Chondrocyte (in vitro differentiated cells): ENCODE measurements around the gene NPC2. TPM values are rescaled to one million over a fixed set of nuclear protein-coding genes. Genes with fewer than 3 reads are reported as not detected.

Experiments
- DNase-seq: peaks from one replicate; pipeline ENCODE4 v3.0.0; 2021; ENCODE audit warnings: mixed read lengths, low spot score
- H3K27ac Mint-ChIP-seq: one replicate; pipeline ENCODE4 v1.8.0; 2021; ENCODE audit warnings: mild to moderate bottlenecking, moderate library complexity, mixed read lengths; ENCODE audit not compliant: unreplicated experiment
- H3K27me3 Mint-ChIP-seq: 2 replicates; pipeline ENCODE4 v1.8.0; 2021; ENCODE audit warnings: low read depth, mixed read lengths
- H3K36me3 Mint-ChIP-seq: 2 replicates; pipeline ENCODE4 v1.8.0; 2021; ENCODE audit warnings: low read depth, mixed read lengths
- H3K4me1 Mint-ChIP-seq: 2 replicates; pipeline ENCODE4 v1.8.0; 2021; ENCODE audit warnings: low read depth, mild to moderate bottlenecking, mixed read lengths
- H3K4me3 Mint-ChIP-seq: one replicate; pipeline ENCODE4 v1.8.0; 2021; ENCODE audit warnings: mild to moderate bottlenecking, moderate library complexity, mixed read lengths; ENCODE audit not compliant: unreplicated experiment
- H3K9me3 Mint-ChIP-seq: 2 replicates; pipeline ENCODE4 v1.8.0; 2021; ENCODE audit warnings: low read depth, mixed read lengths
- total RNA-seq: library from RNA; stranded (reverse); gene quantifications from 3 replicates; pipeline ENCODE4 v1.2.1, GENCODE V29; 2021
- TF ChIP-seq, protein P1 (sequence below): fragments of 200-600 bp; sonication (generic); IDR thresholded peaks from 2 replicates; pipeline ENCODE4 v1.5.0; 2021; ENCODE audit warnings: antibody characterized with exemption, mild to moderate bottlenecking, moderate library complexity

Gene NPC2
- total RNA-seq, 1 donor from 2014 or later, result 209 TPM

DNA sequence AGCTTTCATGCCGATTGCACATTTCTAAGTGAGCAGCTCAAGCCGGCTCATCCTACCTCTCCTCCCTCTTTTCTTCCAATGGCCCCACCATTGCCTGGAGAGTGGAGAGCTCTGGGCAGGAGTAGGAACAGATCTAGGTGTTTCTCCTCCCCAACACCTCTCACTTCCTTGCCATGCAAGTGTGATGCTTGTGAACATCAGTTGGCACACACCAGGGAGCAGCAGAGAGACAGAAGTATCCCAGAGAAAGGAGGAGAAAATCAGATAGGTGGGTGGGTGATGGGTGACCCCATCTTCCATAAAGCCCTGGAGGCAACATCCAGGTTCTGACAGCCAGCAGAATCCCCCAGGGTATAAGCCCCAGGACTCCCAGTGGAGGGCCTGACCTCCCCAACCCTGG, 27.8 kb downstream of the NPC2 start:
- no peak for DNase-seq
- Mint-ChIP-seq H3K4me1 (no peaks in the 10 kb centered on the region), H3K27me3 (no peaks in the 10 kb centered on the region), H3K36me3 (no peaks in the 10 kb centered on the region), H3K9me3 (no peaks in the 10 kb centered on the region), H3K4me3 (no peak overlapping the region), H3K27ac (no peak overlapping the region)
- TF ChIP-seq, protein P1, sequence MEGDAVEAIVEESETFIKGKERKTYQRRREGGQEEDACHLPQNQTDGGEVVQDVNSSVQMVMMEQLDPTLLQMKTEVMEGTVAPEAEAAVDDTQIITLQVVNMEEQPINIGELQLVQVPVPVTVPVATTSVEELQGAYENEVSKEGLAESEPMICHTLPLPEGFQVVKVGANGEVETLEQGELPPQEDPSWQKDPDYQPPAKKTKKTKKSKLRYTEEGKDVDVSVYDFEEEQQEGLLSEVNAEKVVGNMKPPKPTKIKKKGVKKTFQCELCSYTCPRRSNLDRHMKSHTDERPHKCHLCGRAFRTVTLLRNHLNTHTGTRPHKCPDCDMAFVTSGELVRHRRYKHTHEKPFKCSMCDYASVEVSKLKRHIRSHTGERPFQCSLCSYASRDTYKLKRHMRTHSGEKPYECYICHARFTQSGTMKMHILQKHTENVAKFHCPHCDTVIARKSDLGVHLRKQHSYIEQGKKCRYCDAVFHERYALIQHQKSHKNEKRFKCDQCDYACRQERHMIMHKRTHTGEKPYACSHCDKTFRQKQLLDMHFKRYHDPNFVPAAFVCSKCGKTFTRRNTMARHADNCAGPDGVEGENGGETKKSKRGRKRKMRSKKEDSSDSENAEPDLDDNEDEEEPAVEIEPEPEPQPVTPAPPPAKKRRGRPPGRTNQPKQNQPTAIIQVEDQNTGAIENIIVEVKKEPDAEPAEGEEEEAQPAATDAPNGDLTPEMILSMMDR, result no peak

DNA sequence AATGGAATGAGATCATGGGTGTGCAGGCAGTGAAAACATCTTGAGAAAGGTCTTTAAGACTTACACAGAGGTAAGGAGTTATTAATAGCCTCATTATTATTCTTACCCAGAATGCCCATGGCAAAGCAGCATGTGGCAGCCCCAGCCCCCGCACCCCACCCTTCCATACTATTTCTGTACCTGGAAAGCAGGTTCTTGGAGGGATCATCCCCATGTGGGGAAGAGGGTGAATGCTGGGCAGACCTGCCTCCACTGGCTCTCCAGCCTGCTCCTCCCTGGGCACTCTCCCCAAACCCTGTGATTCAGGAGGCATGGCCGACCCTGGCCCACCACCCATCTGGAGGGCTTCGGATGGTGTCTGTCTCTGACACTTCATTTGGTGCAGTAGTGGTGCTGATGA, 28.3 kb downstream of the NPC2 start:
- DNase-seq, result no peak
- no peak overlapping the region for H3K27ac Mint-ChIP-seq
- H3K9me3 Mint-ChIP-seq, result no peaks in the 10 kb centered on the region
- TF ChIP-seq, protein P1, result no peak
- no peaks in the 10 kb centered on the region for H3K27me3 Mint-ChIP-seq
- H3K4me1 Mint-ChIP-seq, result peaks cover under 1% of the 10 kb centered on the region
- no peaks in the 10 kb centered on the region for H3K36me3 Mint-ChIP-seq
- H3K4me3 Mint-ChIP-seq, result no peak overlapping the region

DNA sequence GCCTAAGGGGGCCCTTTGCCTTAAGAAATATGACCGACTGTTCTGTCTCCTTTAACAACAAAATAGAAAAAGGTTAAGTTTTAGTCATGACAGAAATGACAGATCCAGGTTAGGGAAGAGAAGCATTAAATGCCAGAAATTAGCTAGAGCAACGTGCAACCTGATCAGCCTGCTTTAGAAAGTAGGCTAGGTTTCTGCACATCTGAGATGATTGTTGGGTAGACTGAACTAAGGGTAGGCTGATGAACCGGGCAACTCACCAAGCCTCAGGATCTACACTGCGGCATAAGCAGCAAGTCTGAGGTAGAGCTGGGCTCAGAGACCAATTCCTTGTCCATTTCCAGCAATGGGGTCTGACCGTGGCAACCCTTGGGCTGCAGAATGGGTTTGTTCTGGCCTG, 29.4 kb downstream of the NPC2 start:
- H3K4me3 Mint-ChIP-seq, result no peak overlapping the region
- H3K27me3 Mint-ChIP-seq, result no peaks in the 10 kb centered on the region
- no peak overlapping the region for H3K27ac Mint-ChIP-seq
- H3K4me1 Mint-ChIP-seq, result peaks cover 3% of the 10 kb centered on the region
- no peaks in the 10 kb centered on the region for H3K36me3 Mint-ChIP-seq
- no peaks in the 10 kb centered on the region for H3K9me3 Mint-ChIP-seq
- DNase-seq, result no peak
- TF ChIP-seq, protein P1, result no peak

DNA sequence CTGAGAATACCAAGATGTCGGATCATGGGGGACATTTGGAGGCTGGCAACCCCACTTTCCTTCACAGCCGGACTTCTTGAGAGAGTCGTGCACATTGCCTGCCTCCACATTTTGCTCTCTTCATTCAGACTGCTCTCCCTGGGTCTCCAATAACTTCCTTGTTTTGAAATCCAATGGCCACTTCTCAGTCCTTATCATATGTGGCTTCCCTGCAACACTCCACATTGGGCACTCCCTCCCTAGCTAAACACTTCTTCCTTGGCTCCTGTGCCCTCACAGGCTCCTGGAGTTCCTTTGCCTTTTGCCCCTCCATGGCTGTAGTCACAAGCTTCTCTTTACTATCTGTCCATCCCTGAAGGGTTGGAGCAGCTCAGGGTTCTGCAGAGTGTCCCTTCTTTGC, 30.1 kb downstream of the NPC2 start:
- no peak overlapping the region for H3K4me3 Mint-ChIP-seq
- TF ChIP-seq, protein P1, result no peak
- no peaks in the 10 kb centered on the region for H3K9me3 Mint-ChIP-seq
- H3K36me3 Mint-ChIP-seq, result no peaks in the 10 kb centered on the region
- H3K4me1 Mint-ChIP-seq, result peaks cover 3% of the 10 kb centered on the region
- no peak for DNase-seq
- H3K27me3 Mint-ChIP-seq, result no peaks in the 10 kb centered on the region
- no peak overlapping the region for H3K27ac Mint-ChIP-seq

DNA sequence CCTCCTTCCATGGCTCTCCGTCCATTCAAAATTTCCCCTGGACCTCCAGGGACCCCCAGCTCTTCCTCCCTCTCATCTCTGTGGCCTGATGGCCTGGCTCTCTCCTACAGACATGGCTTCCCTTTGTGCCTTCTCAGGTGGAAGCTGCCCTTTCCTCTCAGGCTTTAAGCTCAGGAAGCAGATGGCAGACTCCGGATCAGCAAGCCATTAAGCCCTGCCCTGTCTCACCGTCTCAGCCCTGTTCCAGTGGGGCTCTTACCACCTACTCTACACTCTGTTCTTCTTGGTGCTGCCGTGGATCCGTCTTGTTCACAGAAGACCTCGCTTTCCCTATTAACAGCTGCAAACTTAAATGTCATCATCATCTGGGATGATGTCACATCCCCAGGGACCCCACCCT, 33.1 kb downstream of the NPC2 start:
- Mint-ChIP-seq H3K4me3 (no peak overlapping the region), H3K27me3 (peaks cover 12% of the 10 kb centered on the region), H3K36me3 (no peaks in the 10 kb centered on the region), H3K27ac (no peak overlapping the region), H3K9me3 (no peaks in the 10 kb centered on the region), H3K4me1 (peaks cover 3% of the 10 kb centered on the region)
- no peak for DNase-seq
- TF ChIP-seq, protein P1, result no peak
